Fibroblast of villous mesenchyme (primary cell): ENCODE measurements around the gene IL16. TPM values are rescaled to one million over a fixed set of nuclear protein-coding genes. Genes with fewer than 3 reads are reported as not detected.

ENCODE experiments used
- DNase-seq: peaks from one replicate; pipeline ENCODE4 v3.0.0-alpha.2; 2010; ENCODE audit warnings: low read depth
- H3K4me3 ChIP-seq: 2 replicates; pipeline ENCODE4 v1.5.1; 2011; ENCODE audit warnings: low read depth, mild to moderate bottlenecking, low read length
- CTCF ChIP-seq: IDR thresholded peaks from 2 replicates; pipeline ENCODE4 v1.5.1; 2012; ENCODE audit warnings: low read depth, mild to moderate bottlenecking, low read length; ENCODE audit not compliant: insufficient read depth
- total RNA-seq: library from RNA; depleted of rRNA; stranded (reverse); fragments of >200 nt; gene quantifications from 2 replicates; pipeline ENCODE4 v1.2.3, GENCODE V29; 2012

Gene IL16
- total RNA-seq, 1 donor: not detected

- DNase-seq: peak; percentile 98
- H3K4me3 ChIP-seq: no peak overlapping the region
- TF ChIP-seq CTCF: no peak
These were observed 116.3 kb downstream of the IL16 start for GRCh38 chr15:81312790-81313543.

GRCh38 chr15:81313686-81314085 is 117.0 kb downstream of the IL16 start:
- H3K4me3 ChIP-seq: no peak overlapping the region
- TF ChIP-seq CTCF: no peak
- DNase-seq: no peak

- no peak for DNase-seq
- no peak for TF ChIP-seq CTCF
- no peak overlapping the region for H3K4me3 ChIP-seq
These were observed 117.7 kb downstream of the IL16 start for GRCh38 chr15:81314378-81314777.

GRCh38 chr15:81315452-81316175 is 118.9 kb downstream of the IL16 start:
- DNase-seq: no peak
- H3K4me3 ChIP-seq: no peak overlapping the region
- TF ChIP-seq CTCF: no peak

GRCh38 chr15:81316267-81316666 is 119.6 kb downstream of the IL16 start:
- DNase-seq: no peak
- TF ChIP-seq CTCF: no peak
- H3K4me3 ChIP-seq: no peak overlapping the region

- TF ChIP-seq CTCF: no peak
- no peak overlapping the region for H3K4me3 ChIP-seq
- no peak for DNase-seq
These were observed 121.0 kb downstream of the IL16 start for GRCh38 chr15:81317642-81318017.
